Kidney epithelial cell (primary cell): ENCODE results near the gene MRPS27. TPM values are rescaled to one million over a fixed set of nuclear protein-coding genes. Genes with fewer than 3 reads are reported as not detected.
A peak's percentile ranks its signal among the peaks of the same experiment; 100 is the strongest.

Source experiments
- DNase-seq: peaks from one replicate; pipeline ENCODE4 v3.0.0-alpha.2; 2010; ENCODE audit warnings: low read depth
- H3K27me3 ChIP-seq: 2 replicates; pipeline ENCODE4 v1.6.0; 2011; ENCODE audit warnings: low read length; ENCODE audit not compliant: control insufficient read depth, insufficient read depth
- H3K36me3 ChIP-seq: 2 replicates; pipeline ENCODE4 v1.5.1; 2011; ENCODE audit warnings: low read length; ENCODE audit not compliant: control insufficient read depth, insufficient read depth
- H3K4me3 ChIP-seq: 2 replicates; pipeline ENCODE4 v1.5.1; 2011; ENCODE audit warnings: low read depth, mild to moderate bottlenecking, control low read depth, low read length
- total RNA-seq: library from RNA; depleted of rRNA; stranded (reverse); fragments of >200 nt; gene quantifications from 2 replicates; pipeline ENCODE4 v1.2.3, GENCODE V29; 2015
- TF ChIP-seq, protein P1 (sequence below): IDR thresholded peaks from 2 replicates; pipeline ENCODE4 v1.5.1; 2011; ENCODE audit warnings: mild to moderate bottlenecking, moderate library complexity, low read length, control low read depth, inconsistent platforms; ENCODE audit not compliant: insufficient read depth, poor library complexity, severe bottlenecking

The MRPS27 gene
- total RNA-seq, 1 donor from 2014 or later, result 67.3 TPM

GRCh38 chr5:72280581-72281069, 39.4 kb downstream of the MRPS27 start:
- DNase-seq, result no peak
- H3K4me3 ChIP-seq, result no peak overlapping the region
- H3K27me3 ChIP-seq, result no peaks in the 10 kb centered on the region
- H3K36me3 ChIP-seq, result no peaks in the 10 kb centered on the region
- TF ChIP-seq, protein P1, sequence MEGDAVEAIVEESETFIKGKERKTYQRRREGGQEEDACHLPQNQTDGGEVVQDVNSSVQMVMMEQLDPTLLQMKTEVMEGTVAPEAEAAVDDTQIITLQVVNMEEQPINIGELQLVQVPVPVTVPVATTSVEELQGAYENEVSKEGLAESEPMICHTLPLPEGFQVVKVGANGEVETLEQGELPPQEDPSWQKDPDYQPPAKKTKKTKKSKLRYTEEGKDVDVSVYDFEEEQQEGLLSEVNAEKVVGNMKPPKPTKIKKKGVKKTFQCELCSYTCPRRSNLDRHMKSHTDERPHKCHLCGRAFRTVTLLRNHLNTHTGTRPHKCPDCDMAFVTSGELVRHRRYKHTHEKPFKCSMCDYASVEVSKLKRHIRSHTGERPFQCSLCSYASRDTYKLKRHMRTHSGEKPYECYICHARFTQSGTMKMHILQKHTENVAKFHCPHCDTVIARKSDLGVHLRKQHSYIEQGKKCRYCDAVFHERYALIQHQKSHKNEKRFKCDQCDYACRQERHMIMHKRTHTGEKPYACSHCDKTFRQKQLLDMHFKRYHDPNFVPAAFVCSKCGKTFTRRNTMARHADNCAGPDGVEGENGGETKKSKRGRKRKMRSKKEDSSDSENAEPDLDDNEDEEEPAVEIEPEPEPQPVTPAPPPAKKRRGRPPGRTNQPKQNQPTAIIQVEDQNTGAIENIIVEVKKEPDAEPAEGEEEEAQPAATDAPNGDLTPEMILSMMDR, result peak; percentile 62

DNA sequence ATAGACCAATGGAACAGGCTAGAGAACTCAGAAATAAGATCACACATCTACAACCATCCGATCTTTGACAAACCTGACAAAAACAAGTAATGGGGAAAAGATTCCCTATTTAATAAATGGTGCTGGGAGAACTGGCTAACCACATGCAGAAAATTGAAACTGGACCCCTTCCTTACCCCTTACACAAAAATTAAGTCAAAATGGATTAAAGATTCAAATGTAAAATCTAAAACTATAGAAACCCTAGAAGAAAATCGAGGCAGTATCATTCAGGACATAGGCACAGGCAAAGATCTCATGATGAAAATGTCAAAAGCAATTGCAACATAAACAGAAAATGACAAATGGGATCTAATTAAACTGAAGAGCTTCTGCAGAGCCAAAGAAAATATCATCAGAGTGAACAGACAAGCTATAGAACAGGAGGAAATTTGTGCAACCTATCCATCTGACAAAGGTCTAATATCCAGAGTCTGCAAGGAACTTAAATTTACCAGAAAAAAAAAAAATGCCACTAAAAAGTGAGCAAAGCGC, 43.8 kb downstream of the MRPS27 start:
- no peak for DNase-seq
- TF ChIP-seq, protein P1, result no peak
- Histone ChIP-seq H3K36me3 (no peaks in the 10 kb centered on the region), H3K4me3 (no peak overlapping the region), H3K27me3 (no peaks in the 10 kb centered on the region)

GRCh38 chr5:72273547-72273946, 46.5 kb downstream of the MRPS27 start:
- TF ChIP-seq, protein P1, result no peak
- no peak for DNase-seq
- H3K36me3 ChIP-seq, result no peaks in the 10 kb centered on the region

GRCh38 chr5:72272398-72272797, 47.6 kb downstream of the MRPS27 start:
- Histone ChIP-seq H3K36me3 (no peaks in the 10 kb centered on the region), H3K4me3 (no peak overlapping the region), H3K27me3 (no peaks in the 10 kb centered on the region)
- DNase-seq, result no peak
- TF ChIP-seq, protein P1, result no peak

More at GRCh38 chr5:72273547-72273946, 46.5 kb downstream of the MRPS27 start:
- H3K27me3 ChIP-seq, result no peaks in the 10 kb centered on the region
- no peak overlapping the region for H3K4me3 ChIP-seq

- DNase-seq, result no peak
- H3K27me3 ChIP-seq, result no peaks in the 10 kb centered on the region
- TF ChIP-seq, protein P1, result no peak
Measured at GRCh38 chr5:72271702-72272101, 48.3 kb downstream of the MRPS27 start.

GRCh38 chr5:72270037-72270436, 50.0 kb downstream of the MRPS27 start:
- Histone ChIP-seq H3K4me3 (no peak overlapping the region), H3K36me3 (no peaks in the 10 kb centered on the region), H3K27me3 (no peaks in the 10 kb centered on the region)
- DNase-seq, result no peak
- TF ChIP-seq, protein P1, result no peak

More at GRCh38 chr5:72271702-72272101, 48.3 kb downstream of the MRPS27 start:
- H3K4me3 ChIP-seq, result no peak overlapping the region
- no peaks in the 10 kb centered on the region for H3K36me3 ChIP-seq
